Neural cell (in vitro differentiated cells): ENCODE data around the gene TAS2R9. TPM values are rescaled to one million over a fixed set of nuclear protein-coding genes. Genes with fewer than 3 reads are reported as not detected.

ENCODE experiments used
- H2AFZ ChIP-seq: fragments of 200-600, 300-800 bp; sonication (generic), shearing (Covaris generic); 2 replicates; pipeline ENCODE4 v1.6.0; 2014; ENCODE audit warnings: low read depth, mild to moderate bottlenecking, antibody characterized with exemption, low read length, moderate library complexity
- H3F3A ChIP-seq: fragments of 200-600 bp; shearing (Covaris generic); 2 replicates; pipeline ENCODE4 v1.6.1; 2016; ENCODE audit warnings: mild to moderate bottlenecking, moderate library complexity, mixed read lengths, antibody characterized with exemption, low read length; ENCODE audit not compliant: insufficient read depth, poor library complexity, severe bottlenecking
- H3K27ac ChIP-seq: fragments of 200-600, 300-800 bp; sonication (generic), shearing (Covaris generic); 2 replicates; pipeline ENCODE4 v1.5.1; 2014; ENCODE audit warnings: mild to moderate bottlenecking, low read length, moderate library complexity
- H3K27me3 ChIP-seq: fragments of 300-800, 200-600 bp; sonication (generic), shearing (Covaris generic); 2 replicates; pipeline ENCODE4 v1.6.0; 2014; ENCODE audit warnings: mild to moderate bottlenecking, low read depth, low read length, moderate library complexity; ENCODE audit not compliant: insufficient read depth
- H3K36me3 ChIP-seq: fragments of 300-800, 200-600 bp; sonication (generic), shearing (Covaris generic); 2 replicates; pipeline ENCODE4 v1.5.1; 2014; ENCODE audit warnings: mild to moderate bottlenecking, antibody characterized with exemption, low read length, moderate library complexity; ENCODE audit not compliant: insufficient read depth
- H3K4me2 ChIP-seq: fragments of 300-800, 200-600 bp; sonication (generic), shearing (Covaris generic); 2 replicates; pipeline ENCODE4 v1.6.0; 2014; ENCODE audit warnings: mild to moderate bottlenecking, low read length
- H3K4me3 ChIP-seq: fragments of 300-800, 200-600 bp; sonication (generic), shearing (Covaris generic); 2 replicates; pipeline ENCODE4 v1.5.1; 2014; ENCODE audit warnings: mild to moderate bottlenecking, low read length, moderate library complexity
- H3K79me2 ChIP-seq: fragments of 200-600 bp; shearing (Covaris generic); replicated peaks from 2 replicates; pipeline ENCODE4 v1.6.0; 2014; ENCODE audit warnings: mild to moderate bottlenecking, low read length, moderate library complexity; ENCODE audit not compliant: insufficient read depth
- H3K9ac ChIP-seq: fragments of 300-800, 200-600 bp; sonication (generic), shearing (Covaris generic); 2 replicates; pipeline ENCODE4 v1.6.1; 2016; ENCODE audit warnings: mild to moderate bottlenecking, low read length, mixed read lengths
- H3K9me2 ChIP-seq: fragments of 200-600 bp; shearing (Covaris generic); 2 replicates; pipeline ENCODE4 v1.6.1; 2016; ENCODE audit warnings: mild to moderate bottlenecking, low read length, mixed read lengths; ENCODE audit not compliant: insufficient read depth
- H3K9me3 ChIP-seq: fragments of 200-600, 300-800 bp; sonication (generic), shearing (Covaris generic); 2 replicates; pipeline ENCODE4 v1.6.1; 2016; ENCODE audit warnings: mild to moderate bottlenecking, mixed run types, low read length, moderate library complexity, mixed read lengths
- H4K20me1 ChIP-seq: fragments of 200-600 bp; shearing (Covaris generic); 2 replicates; pipeline ENCODE4 v1.6.1; 2016; ENCODE audit warnings: mild to moderate bottlenecking, mixed run types; ENCODE audit not compliant: insufficient read depth
- CTCF ChIP-seq: fragments of 450-650 bp; IDR thresholded peaks from 2 replicates; pipeline ENCODE4 v1.5.1; 2014; ENCODE audit warnings: antibody characterized with exemption, mild to moderate bottlenecking, moderate library complexity; ENCODE audit not compliant: poor library complexity, severe bottlenecking
- EP300 ChIP-seq: fragments of 450-650 bp; conservative IDR thresholded peaks from 2 replicates; pipeline ENCODE4 v1.6.1; 2014; ENCODE audit warnings: antibody characterized with exemption, mild to moderate bottlenecking, moderate library complexity; ENCODE audit not compliant: poor library complexity, severe bottlenecking
- EZH2 ChIP-seq: fragments of 200-600, 300-800 bp; shearing (Covaris generic), sonication (generic); IDR thresholded peaks from 2 replicates; pipeline ENCODE4 v1.6.1; 2014; ENCODE audit warnings: antibody characterized with exemption, low read length, borderline replicate concordance, mild to moderate bottlenecking; ENCODE audit not compliant: insufficient read depth, poor library complexity, severe bottlenecking
- MXI1 ChIP-seq: fragments of 450-650 bp; conservative IDR thresholded peaks from 2 replicates; pipeline ENCODE4 v1.6.1; 2014; ENCODE audit warnings: antibody characterized with exemption, mild to moderate bottlenecking; ENCODE audit not compliant: poor library complexity, severe bottlenecking
- POLR2AphosphoS5 ChIP-seq: IDR thresholded peaks from 2 replicates; pipeline ENCODE4 v1.6.1; 2012
- RAD21 ChIP-seq: fragments of 450-650 bp; conservative IDR thresholded peaks from 2 replicates; pipeline ENCODE4 v1.6.1; 2014; ENCODE audit warnings: antibody characterized with exemption, mild to moderate bottlenecking, moderate library complexity
- SMC3 ChIP-seq: fragments of 450-650 bp; conservative IDR thresholded peaks from 2 replicates; pipeline ENCODE4 v1.6.1; 2014; ENCODE audit warnings: antibody characterized with exemption, mild to moderate bottlenecking, moderate library complexity; ENCODE audit not compliant: poor library complexity
- TAF1 ChIP-seq: IDR thresholded peaks from 2 replicates; pipeline ENCODE4 v1.6.1; 2012; ENCODE audit warnings: low read depth
- polyA plus RNA-seq: library from polyadenylated mRNA; depleted of rRNA; stranded (reverse); fragments of >200 nt; gene quantifications from 2 replicates; pipeline ENCODE4 v1.2.3, GENCODE V29; 2014
- TF ChIP-seq, protein P1 (sequence below): IDR thresholded peaks from 2 replicates; pipeline ENCODE4 v1.6.1; 2012; ENCODE audit warnings: borderline replicate concordance

The TAS2R9 gene
- polyA plus RNA-seq, 1 donor from 2014 or later, result 0.32 TPM

- Histone ChIP-seq H4K20me1 (no peaks in the 10 kb centered on the region), H3K36me3 (no peaks in the 10 kb centered on the region), H3K27ac (no peak overlapping the region), H3K4me3 (no peak overlapping the region), H3K79me2 (no peaks in the 10 kb centered on the region), H3F3A (no peaks in the 10 kb centered on the region), H3K9me3 (no peaks in the 10 kb centered on the region), H3K9me2 (no peaks in the 10 kb centered on the region), H3K27me3 (no peaks in the 10 kb centered on the region), H3K9ac (no peak overlapping the region), H3K4me2 (no peak overlapping the region), H2AFZ (no peak overlapping the region)
- TF ChIP-seq MXI1 (no peak), EP300 (no peak), POLR2AphosphoS5 (no peak), EZH2 (no peak), TAF1 (no peak), CTCF (no peak), RAD21 (no peak), SMC3 (no peak)
- TF ChIP-seq, protein P1, sequence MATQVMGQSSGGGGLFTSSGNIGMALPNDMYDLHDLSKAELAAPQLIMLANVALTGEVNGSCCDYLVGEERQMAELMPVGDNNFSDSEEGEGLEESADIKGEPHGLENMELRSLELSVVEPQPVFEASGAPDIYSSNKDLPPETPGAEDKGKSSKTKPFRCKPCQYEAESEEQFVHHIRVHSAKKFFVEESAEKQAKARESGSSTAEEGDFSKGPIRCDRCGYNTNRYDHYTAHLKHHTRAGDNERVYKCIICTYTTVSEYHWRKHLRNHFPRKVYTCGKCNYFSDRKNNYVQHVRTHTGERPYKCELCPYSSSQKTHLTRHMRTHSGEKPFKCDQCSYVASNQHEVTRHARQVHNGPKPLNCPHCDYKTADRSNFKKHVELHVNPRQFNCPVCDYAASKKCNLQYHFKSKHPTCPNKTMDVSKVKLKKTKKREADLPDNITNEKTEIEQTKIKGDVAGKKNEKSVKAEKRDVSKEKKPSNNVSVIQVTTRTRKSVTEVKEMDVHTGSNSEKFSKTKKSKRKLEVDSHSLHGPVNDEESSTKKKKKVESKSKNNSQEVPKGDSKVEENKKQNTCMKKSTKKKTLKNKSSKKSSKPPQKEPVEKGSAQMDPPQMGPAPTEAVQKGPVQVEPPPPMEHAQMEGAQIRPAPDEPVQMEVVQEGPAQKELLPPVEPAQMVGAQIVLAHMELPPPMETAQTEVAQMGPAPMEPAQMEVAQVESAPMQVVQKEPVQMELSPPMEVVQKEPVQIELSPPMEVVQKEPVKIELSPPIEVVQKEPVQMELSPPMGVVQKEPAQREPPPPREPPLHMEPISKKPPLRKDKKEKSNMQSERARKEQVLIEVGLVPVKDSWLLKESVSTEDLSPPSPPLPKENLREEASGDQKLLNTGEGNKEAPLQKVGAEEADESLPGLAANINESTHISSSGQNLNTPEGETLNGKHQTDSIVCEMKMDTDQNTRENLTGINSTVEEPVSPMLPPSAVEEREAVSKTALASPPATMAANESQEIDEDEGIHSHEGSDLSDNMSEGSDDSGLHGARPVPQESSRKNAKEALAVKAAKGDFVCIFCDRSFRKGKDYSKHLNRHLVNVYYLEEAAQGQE, result no peak
These were observed 15.0 kb upstream of the TAS2R9 start for GRCh38 chr12:10824957-10825356.

DNA sequence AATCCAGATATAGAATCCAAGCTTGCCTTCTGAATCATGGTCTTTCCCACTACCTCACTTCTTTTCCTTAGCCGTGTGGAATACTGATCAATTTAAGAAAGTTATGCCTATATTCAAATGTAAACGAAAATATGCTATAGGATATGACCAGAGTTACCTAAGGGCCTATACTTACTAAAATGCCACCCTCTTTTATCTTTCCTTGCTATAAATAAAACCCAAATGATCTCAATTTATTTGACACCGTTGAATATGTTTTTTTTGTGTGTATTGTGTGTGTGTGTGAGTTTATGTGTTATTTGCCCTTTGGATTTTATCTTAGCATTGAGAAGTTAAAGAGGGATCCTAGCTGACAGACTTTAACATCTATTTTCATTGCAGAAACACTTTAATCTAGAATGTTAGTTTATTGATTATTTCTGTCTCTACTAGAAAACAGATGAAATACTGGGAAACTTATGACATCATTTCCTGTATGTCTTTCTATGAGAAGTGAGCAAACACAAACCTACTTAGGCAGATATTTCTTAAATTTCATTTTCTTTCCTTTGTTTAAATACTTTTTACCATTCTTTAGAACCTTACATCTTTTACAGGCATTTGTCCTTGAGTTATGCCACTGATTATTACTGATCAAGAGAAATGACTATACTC is 2.0 kb upstream of the TAS2R9 start:
- no peaks in the 10 kb centered on the region for H3K9me3 ChIP-seq
- H3K27ac ChIP-seq, result no peak overlapping the region
- no peaks in the 10 kb centered on the region for H3K36me3 ChIP-seq
- no peaks in the 10 kb centered on the region for H3K27me3 ChIP-seq
- H3K9me2 ChIP-seq, result no peaks in the 10 kb centered on the region
- no peak overlapping the region for H2AFZ ChIP-seq
- H4K20me1 ChIP-seq, result no peaks in the 10 kb centered on the region
- no peak overlapping the region for H3K4me3 ChIP-seq
- no peak overlapping the region for H3K9ac ChIP-seq
- no peaks in the 10 kb centered on the region for H3F3A ChIP-seq
- no peak for TF ChIP-seq EZH2
- TF ChIP-seq, protein P1, result no peak
- no peak for TF ChIP-seq MXI1
- no peak for TF ChIP-seq CTCF
- TF ChIP-seq SMC3, result no peak
- no peak for TF ChIP-seq TAF1
- TF ChIP-seq POLR2AphosphoS5, result no peak
- TF ChIP-seq EP300, result no peak
- no peak for TF ChIP-seq RAD21
- no peaks in the 10 kb centered on the region for H3K79me2 ChIP-seq
- no peak overlapping the region for H3K4me2 ChIP-seq
